Rectal smooth muscle tissue (tissue), 1 donor: ENCODE data around the gene NTNG1.

Source experiments
- H3K27ac ChIP-seq: one replicate; pipeline ENCODE4 v1.7.0; 2013; ENCODE audit warnings: low read depth, low read length, inconsistent platforms
- H3K27me3 ChIP-seq: one replicate; pipeline ENCODE4 v1.7.0; 2013; ENCODE audit warnings: low read length; ENCODE audit not compliant: control insufficient read depth, insufficient read depth
- H3K36me3 ChIP-seq: one replicate; pipeline ENCODE4 v1.7.0; 2013; ENCODE audit warnings: low read length; ENCODE audit not compliant: control insufficient read depth, insufficient read depth
- H3K4me1 ChIP-seq: one replicate; pipeline ENCODE4 v1.7.0; 2013; ENCODE audit warnings: low read length; ENCODE audit not compliant: control insufficient read depth, insufficient read depth
- H3K4me3 ChIP-seq: one replicate; pipeline ENCODE4 v1.7.0; 2013; ENCODE audit warnings: low read length
- H3K9ac ChIP-seq: one replicate; pipeline ENCODE4 v1.7.0; 2013; ENCODE audit warnings: low read length

The NTNG1 gene

DNA sequence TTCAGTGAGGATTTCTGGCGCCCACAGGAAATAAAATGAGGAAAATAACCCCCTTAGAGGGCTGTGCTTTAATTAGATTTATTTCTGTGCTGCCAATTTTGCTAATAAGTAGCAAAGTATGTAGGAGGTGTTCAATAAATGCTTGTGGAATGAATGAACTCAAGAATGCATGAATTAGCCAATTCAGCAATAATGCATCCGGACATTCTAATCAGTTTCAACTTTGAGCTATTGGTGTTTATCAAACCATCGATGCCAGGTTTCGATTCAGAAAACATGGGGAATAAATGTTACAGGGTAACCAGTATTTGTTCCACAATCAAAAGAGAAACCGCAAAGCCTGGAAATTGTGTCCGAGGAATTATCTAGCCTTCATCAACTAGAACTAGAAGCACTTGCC lies 353.2 kb downstream of the NTNG1 start:
- no peaks in the 10 kb centered on the region for H3K27me3 ChIP-seq
- H3K4me1 ChIP-seq = no peaks in the 10 kb centered on the region
- no peaks in the 10 kb centered on the region for H3K36me3 ChIP-seq
- no peak overlapping the region for H3K4me3 ChIP-seq
- no peak overlapping the region for H3K9ac ChIP-seq
- H3K27ac ChIP-seq = no peak overlapping the region

DNA sequence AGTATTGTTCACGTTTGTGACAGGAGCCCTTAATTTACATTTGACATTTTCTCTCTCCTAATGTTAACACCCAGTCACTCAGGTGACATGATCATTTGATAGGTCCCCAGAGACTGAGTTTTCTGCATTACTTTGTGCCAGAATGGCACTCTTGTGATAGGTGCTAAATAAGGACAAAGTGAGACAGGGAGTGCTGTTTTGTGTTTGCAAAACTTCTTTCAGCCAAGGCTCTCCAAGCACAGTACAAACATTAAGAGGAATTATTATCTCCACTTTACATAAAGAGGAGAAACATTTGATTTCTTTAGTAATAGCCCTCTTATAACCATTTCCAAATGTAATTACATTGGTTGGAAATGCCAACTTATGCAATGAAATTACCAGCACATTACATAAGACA lies 355.2 kb downstream of the NTNG1 start:
- H3K9ac ChIP-seq = no peak overlapping the region
- no peak overlapping the region for H3K4me3 ChIP-seq
- no peak overlapping the region for H3K27ac ChIP-seq
- no peaks in the 10 kb centered on the region for H3K36me3 ChIP-seq
- H3K4me1 ChIP-seq = no peaks in the 10 kb centered on the region
- no peaks in the 10 kb centered on the region for H3K27me3 ChIP-seq

DNA sequence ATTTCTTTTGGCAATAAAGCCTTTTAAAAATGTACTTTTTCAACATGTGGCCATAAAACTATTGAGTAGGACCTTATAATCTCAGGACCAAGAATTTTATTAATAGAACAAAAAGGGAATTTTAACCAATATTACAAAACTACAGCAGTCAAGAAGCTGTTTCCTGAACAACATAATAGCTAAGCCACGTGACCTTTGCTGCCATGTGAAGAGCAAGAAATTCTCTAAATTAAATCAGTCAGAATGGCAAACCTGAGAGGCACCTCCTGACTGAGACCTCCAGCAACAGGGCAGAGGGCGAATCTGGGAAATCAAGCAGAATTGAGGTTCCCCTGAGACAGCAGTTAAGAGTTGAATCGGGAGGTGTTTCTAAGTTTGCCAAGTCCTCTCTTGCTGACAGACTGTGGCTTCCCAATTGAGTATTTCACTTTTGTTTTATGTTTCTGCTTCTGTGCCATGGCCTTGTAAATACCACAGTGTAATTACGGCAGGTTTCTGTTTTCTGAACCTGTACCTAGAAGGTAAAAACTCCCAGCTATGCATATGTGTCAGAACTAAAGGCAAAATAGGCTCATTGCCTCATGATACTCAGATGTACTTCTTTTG lies 358.4 kb downstream of the NTNG1 start:
- Histone ChIP-seq H3K9ac (no peak overlapping the region), H3K27ac (no peak overlapping the region), H3K4me1 (no peaks in the 10 kb centered on the region), H3K36me3 (no peaks in the 10 kb centered on the region), H3K27me3 (no peaks in the 10 kb centered on the region), H3K4me3 (no peak overlapping the region)

DNA sequence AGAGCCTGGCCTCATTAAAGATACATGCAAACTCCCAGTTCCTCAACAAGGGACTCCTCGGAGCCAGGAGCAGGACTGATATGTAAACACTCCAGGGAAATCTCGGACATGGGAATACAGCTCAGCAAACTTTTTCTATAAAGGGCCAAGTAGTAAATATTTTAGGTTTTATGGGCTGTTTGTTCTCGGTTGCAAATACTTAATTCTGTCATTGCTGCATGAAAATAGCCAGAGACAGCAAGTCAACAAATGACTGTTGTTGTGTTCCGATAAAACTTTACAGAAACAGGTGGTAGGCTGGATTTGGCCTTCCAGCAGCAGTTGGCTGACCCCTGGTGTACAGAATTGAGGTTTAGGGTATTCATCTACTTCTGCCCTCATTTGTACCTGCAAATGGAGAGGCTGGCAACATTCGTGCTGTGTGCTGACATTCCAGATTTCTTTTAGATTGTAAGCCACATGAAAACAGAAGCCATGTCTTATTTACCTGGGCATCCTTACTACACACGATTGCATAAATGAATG lies 360.3 kb downstream of the NTNG1 start:
- Histone ChIP-seq H3K27me3 (no peaks in the 10 kb centered on the region), H3K9ac (no peak overlapping the region), H3K4me1 (no peaks in the 10 kb centered on the region), H3K4me3 (no peak overlapping the region), H3K36me3 (no peaks in the 10 kb centered on the region), H3K27ac (no peak overlapping the region)

DNA sequence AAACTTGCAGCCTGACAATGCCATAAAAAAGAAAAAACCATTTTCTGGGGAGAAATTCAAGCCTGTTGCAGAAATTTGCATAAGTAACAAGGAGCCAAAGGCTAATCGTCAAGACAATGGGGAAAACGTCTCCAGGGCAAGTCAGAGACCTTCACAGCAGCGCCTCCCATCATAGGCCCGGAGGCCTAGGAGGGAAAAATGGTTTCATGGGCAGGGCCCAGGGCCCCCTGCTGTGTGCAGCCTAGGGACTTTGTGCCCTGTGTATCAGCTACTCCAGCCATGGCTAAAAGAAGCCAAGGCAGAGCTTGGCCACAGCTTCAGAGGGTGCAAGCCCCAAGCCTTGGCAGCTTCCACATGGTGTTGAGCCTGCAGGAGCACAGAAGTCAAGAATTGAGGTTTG lies 369.5 kb downstream of the NTNG1 start:
- H3K4me3 ChIP-seq = no peak overlapping the region
- H3K36me3 ChIP-seq = no peaks in the 10 kb centered on the region

DNA sequence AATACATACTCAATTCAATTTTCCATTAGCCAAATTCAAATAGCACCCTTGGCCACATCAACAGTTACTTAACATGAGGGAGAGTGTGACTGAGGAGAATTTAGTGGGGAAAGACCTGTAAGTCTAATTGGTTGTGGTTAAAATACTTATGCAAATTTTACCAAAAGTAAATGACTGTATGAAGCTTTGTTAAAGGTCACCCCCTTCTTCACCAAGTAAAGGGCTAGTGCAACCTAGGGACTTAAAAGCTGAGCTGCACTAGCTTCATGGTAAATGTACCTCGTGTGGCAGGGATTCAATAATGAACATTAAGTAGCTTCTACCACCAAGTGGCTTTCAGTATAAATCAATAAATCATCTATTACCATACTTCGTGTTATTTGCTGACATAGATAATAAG lies 372.0 kb downstream of the NTNG1 start:
- Histone ChIP-seq H3K4me3 (no peak overlapping the region), H3K27ac (no peak overlapping the region), H3K36me3 (no peaks in the 10 kb centered on the region), H3K9ac (no peak overlapping the region), H3K27me3 (no peaks in the 10 kb centered on the region), H3K4me1 (no peaks in the 10 kb centered on the region)

More for the DNA sequence above, 369.5 kb downstream of the NTNG1 start:
- Histone ChIP-seq H3K9ac (no peak overlapping the region), H3K27me3 (no peaks in the 10 kb centered on the region), H3K27ac (no peak overlapping the region), H3K4me1 (no peaks in the 10 kb centered on the region)

DNA sequence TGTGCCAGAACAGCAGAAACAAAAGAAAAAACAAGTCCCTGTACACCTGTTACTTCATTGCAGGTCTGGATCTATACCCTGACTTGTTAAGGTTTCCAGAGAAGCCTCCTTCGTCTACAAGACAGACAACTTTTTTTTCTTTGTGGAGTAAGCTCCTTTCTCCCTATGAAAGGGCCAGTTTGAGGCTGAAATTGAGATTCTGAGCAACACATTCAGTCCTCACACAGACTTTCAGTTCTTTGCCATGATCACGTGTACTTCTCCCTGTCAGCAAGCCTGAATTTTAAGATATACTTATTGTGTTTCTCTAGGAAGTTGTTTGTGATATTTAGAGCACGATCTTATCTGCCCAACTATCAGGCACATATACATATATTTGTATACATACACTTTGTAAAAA lies 374.0 kb downstream of the NTNG1 start:
- Histone ChIP-seq H3K27ac (no peak overlapping the region), H3K27me3 (no peaks in the 10 kb centered on the region), H3K4me3 (no peak overlapping the region), H3K4me1 (no peaks in the 10 kb centered on the region), H3K9ac (no peak overlapping the region), H3K36me3 (no peaks in the 10 kb centered on the region)

DNA sequence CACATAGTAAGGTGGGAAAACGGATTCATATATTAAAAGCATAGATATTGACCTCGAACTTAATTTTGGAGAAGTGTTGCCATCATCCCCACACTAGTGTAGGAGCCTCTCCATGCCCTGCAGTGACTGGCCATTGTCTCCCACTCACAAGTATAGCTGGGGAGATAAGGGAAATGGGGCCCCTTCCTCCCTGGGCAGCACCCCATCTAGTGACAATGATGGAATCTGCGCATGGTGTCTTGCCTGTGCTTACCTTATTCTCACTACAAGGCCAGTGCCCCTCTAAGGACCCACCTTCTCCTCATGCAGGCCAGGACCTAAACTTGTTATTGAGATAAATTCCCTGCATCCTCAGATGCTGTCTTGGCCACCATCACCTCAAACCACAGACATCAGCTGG lies 374.9 kb downstream of the NTNG1 start:
- H3K4me3 ChIP-seq = no peak overlapping the region

DNA sequence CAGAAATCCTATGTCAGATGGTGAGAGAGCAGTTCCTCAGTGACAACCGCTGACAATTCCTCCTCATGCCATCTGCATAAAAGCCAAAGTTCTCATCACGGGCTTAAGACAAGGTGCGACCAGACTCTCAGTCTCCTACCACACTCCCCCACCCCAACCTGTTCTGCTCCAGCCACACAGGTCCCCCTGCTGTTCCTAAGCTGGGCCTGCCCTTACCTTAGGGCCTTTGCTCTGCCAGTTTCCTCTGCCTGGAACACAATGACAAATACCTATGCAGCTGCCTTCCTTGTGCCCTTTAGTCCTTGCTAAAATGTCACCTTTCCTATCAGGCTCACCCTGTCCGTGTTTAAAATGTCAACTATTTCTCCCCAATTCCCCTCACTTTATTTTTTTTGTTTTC lies 382.2 kb downstream of the NTNG1 start:
- no peaks in the 10 kb centered on the region for H3K36me3 ChIP-seq
- no peaks in the 10 kb centered on the region for H3K27me3 ChIP-seq
- no peak overlapping the region for H3K27ac ChIP-seq

More for the DNA sequence above, 374.9 kb downstream of the NTNG1 start:
- H3K4me1 ChIP-seq = no peaks in the 10 kb centered on the region
- H3K9ac ChIP-seq = no peak overlapping the region
- H3K27me3 ChIP-seq = no peaks in the 10 kb centered on the region
- no peak overlapping the region for H3K27ac ChIP-seq
- no peaks in the 10 kb centered on the region for H3K36me3 ChIP-seq

DNA sequence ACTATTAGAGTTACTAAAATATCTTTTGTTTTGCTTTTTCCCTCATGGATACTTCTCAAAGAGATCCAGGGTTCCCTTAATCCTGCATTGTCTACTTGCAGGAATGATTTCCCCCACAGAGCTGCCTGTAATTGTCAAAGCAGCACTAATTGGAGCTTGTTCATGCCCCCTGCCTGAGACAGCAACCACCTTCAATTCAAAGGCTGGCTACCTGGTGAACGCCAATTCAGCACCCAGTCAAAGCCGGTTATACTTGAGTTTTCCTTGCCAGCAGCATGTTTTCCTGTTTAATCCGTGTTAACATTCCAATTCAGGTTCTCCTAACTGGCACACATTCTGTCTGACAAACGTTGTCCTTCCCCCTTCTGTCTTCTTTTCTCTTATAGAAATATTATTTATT lies 382.9 kb downstream of the NTNG1 start:
- Histone ChIP-seq H3K27me3 (no peaks in the 10 kb centered on the region), H3K4me3 (no peak overlapping the region), H3K36me3 (no peaks in the 10 kb centered on the region), H3K27ac (no peak overlapping the region), H3K4me1 (no peaks in the 10 kb centered on the region), H3K9ac (no peak overlapping the region)

More for the DNA sequence above, 382.2 kb downstream of the NTNG1 start:
- no peaks in the 10 kb centered on the region for H3K4me1 ChIP-seq
- H3K4me3 ChIP-seq = no peak overlapping the region
- no peak overlapping the region for H3K9ac ChIP-seq

DNA sequence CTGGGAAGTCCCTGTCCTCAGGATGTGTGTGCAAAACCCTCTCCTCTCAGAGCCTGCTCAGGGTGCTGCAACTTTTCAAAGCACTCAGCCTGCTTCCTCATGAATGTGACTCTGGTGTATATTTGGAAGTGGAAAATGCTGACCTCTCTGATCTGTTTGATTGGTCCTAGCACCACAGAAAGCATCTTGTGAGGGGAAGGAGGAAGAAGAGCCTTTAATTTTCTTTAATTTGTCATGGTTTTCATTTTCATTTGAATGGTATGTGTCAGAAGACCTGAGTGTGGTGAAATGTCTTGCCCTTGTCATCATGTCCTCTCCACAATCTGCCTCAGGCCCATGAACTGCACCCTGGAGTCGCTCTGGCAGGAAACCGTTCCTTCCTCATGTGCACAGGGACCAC lies 383.5 kb downstream of the NTNG1 start:
- Histone ChIP-seq H3K36me3 (no peaks in the 10 kb centered on the region), H3K4me3 (no peak overlapping the region), H3K4me1 (no peaks in the 10 kb centered on the region), H3K27me3 (no peaks in the 10 kb centered on the region), H3K27ac (no peak overlapping the region), H3K9ac (no peak overlapping the region)

DNA sequence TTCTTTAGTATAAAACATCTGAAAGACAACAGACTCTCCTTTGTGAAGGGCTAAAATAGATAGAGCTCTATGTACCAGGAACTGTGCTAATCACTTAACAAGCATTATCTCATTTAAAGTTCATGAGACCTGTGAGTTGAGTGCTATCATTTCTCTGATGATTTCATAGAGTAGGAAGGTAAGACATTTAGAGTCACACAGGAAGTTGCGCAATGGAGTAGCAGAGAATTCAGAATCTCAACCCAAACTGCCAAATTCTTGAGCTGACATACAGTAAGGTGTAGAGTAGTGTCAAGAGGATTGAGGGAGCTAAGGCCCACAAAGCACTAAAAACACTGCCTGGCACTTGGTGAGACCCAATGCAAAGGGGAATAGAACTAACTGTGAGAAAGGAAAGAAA lies 384.3 kb downstream of the NTNG1 start:
- Histone ChIP-seq H3K27me3 (no peaks in the 10 kb centered on the region), H3K36me3 (no peaks in the 10 kb centered on the region), H3K4me3 (no peak overlapping the region), H3K27ac (no peak overlapping the region), H3K4me1 (no peaks in the 10 kb centered on the region), H3K9ac (no peak overlapping the region)

DNA sequence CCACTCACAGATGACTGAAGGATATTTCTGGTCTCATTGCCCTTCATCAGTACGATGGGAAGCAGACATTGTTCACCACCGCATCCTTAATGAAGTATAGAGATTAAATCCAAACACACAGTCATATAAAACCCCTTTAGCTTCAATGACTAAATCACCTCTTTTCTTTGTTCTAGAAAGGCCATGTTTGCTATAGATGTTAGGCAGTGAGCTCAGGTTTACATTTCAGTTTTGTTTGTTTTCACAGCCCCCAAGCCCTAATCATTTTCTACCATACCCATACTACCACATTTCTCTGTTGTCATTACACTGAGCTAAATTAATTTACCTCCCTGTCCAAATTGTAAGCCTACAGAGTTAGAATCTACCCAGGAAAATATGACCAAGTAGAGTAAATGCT lies 385.1 kb downstream of the NTNG1 start:
- no peaks in the 10 kb centered on the region for H3K27me3 ChIP-seq
- H3K36me3 ChIP-seq = no peaks in the 10 kb centered on the region
- H3K4me1 ChIP-seq = no peaks in the 10 kb centered on the region
- H3K4me3 ChIP-seq = no peak overlapping the region
- no peak overlapping the region for H3K9ac ChIP-seq
- H3K27ac ChIP-seq = no peak overlapping the region
